BJ (cell line): ENCODE data around the gene MND1. TPM values are rescaled to one million over a fixed set of nuclear protein-coding genes. Genes with fewer than 3 reads are reported as not detected.

ENCODE experiments used
- CTCF ChIA-PET: fragments of 350-600 bp; formaldehyde crosslinking; extraction: SDS; loops from one replicate; lab custom pipeline; 2021; ENCODE audit warnings: antibody characterized with exemption, inconsistent platforms; lab: Yijun Ruan, JAX
- POLR2A ChIA-PET: fragments of 300-600 bp; sonication (Branson Sonifier 250); formaldehyde crosslinking; extraction: SDS; loops from one replicate; lab custom pipeline; 2021; ENCODE audit warnings: antibody characterized with exemption; lab: Charles Lee
- DNase-seq: peaks from one replicate; pipeline ENCODE4 v3.0.0-alpha.2; 2011; ENCODE audit warnings: low read depth
- H3K27me3 ChIP-seq: 2 replicates; pipeline ENCODE4 v1.6.0; 2011; ENCODE audit warnings: low read length; ENCODE audit not compliant: control insufficient read depth, insufficient read depth
- H3K36me3 ChIP-seq: 2 replicates; pipeline ENCODE4 v1.5.1; 2011; ENCODE audit warnings: low read length; ENCODE audit not compliant: control insufficient read depth, insufficient read depth
- H3K4me3 ChIP-seq: 2 replicates; pipeline ENCODE4 v1.5.1; 2011; ENCODE audit warnings: low read depth, mild to moderate bottlenecking, control low read depth, low read length
- CTCF ChIP-seq: IDR thresholded peaks from 2 replicates; pipeline ENCODE4 v1.5.1; 2011; ENCODE audit warnings: low read depth, mild to moderate bottlenecking, control low read depth, inconsistent platforms, low read length, moderate library complexity; ENCODE audit not compliant: insufficient read depth
- polyA plus RNA-seq: library from polyadenylated mRNA; depleted of rRNA; stranded (reverse); fragments of >200 nt; gene quantifications from 2 replicates; pipeline ENCODE4 v1.2.3, GENCODE V29; 2011

Gene MND1
- polyA plus RNA-seq, 1 experiment, result 0.44 TPM

- no peaks in the 10 kb centered on the region for H3K36me3 ChIP-seq
- no peak overlapping the region for H3K4me3 ChIP-seq
- ChIA-PET CTCF (interaction anchor here (1.0 to 1.3 kb wide), 2 partner anchors 8 to 168 kb away, joined by 3 read pairs; no protein-coding TSS in a partner anchor), POLR2A (no interaction called here)
- DNase-seq, result no peak
- no peak for TF ChIP-seq CTCF
- H3K27me3 ChIP-seq, result no peaks in the 10 kb centered on the region
Observed at GRCh38 chr4:153310793-153311192, 33.7 kb upstream of the MND1 start.

DNA sequence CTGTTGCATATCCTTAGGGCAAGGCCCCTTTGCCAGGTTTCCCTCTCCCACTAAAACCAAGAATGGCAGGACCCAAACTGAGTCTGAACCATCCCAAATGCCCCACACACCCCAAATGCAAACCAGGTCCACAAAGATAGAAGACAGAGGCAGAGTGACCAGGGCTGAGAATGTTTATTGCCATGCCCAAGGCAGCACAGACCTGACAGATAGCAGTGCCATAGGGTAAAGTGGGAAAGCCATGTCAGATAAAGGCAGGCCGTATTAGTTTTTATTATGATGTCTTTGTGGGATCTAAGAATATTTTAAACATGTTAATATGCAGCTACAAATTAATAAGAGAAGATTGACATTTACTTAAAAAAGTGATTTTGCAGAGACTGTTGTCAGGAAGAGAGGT, 29.6 kb upstream of the MND1 start:
- H3K27me3 ChIP-seq, result no peaks in the 10 kb centered on the region
- DNase-seq, result no peak
- no peak for TF ChIP-seq CTCF
- ChIA-PET POLR2A (no interaction called here), CTCF (interaction anchor here (0.8 kb wide), 1 partner anchor 172 kb away, joined by 3 read pairs; no protein-coding TSS in a partner anchor)
- no peak overlapping the region for H3K4me3 ChIP-seq
- H3K36me3 ChIP-seq, result no peaks in the 10 kb centered on the region

- ChIA-PET CTCF (interaction anchor here (0.7 to 3.0 kb wide), 13 partner anchors 8 to 190 kb away, joined by 3 to 34 read pairs (median 3); partner anchors contain the start of gene TRIM2), POLR2A (no interaction called here)
- no peaks in the 10 kb centered on the region for H3K27me3 ChIP-seq
- TF ChIP-seq CTCF, result peak; percentile 76
- H3K4me3 ChIP-seq, result no peak overlapping the region
- DNase-seq, result peak; percentile 4
- no peaks in the 10 kb centered on the region for H3K36me3 ChIP-seq
Observed at GRCh38 chr4:153318696-153319320, 25.7 kb upstream of the MND1 start.

- POLR2A ChIA-PET, result no interaction called here
- DNase-seq, result no peak
- H3K4me3 ChIP-seq, result no peak overlapping the region
- H3K36me3 ChIP-seq, result 0 out of 2 replicates have a peak, but pooled peaks cover 1% of the 10 kb centered on the region
- TF ChIP-seq CTCF, result no peak
- CTCF ChIA-PET, result interaction anchor here (0.6 to 2.0 kb wide), 6 partner anchors 10 to 321 kb away, joined by 3 to 8 read pairs (median 3); partner anchors contain the start of gene MND1
- H3K27me3 ChIP-seq, result no peaks in the 10 kb centered on the region
Observed at GRCh38 chr4:153322791-153323190, 21.7 kb upstream of the MND1 start.

DNA sequence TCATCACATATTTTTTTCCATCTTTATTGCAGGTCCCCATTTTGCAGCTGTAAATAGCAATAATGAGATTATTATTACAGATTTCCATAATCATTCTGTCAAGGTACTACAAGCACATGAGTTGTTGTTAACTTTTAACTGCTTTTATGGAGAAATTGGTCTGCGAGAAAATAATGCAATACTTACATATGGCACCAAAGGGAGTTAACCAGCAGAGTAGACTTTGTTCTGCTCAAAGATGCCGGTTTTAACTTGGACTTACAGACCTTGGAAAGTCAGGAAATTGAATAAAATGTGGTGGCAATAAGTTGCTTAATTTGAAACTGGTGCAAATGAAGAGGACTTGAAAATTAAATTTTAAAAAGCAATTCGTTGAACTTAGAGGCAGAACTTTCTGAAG, 20.4 kb upstream of the MND1 start:
- no peak overlapping the region for H3K4me3 ChIP-seq
- TF ChIP-seq CTCF, result no peak
- DNase-seq, result no peak
- ChIA-PET CTCF (interaction anchor here (0.6 to 2.0 kb wide), 2 partner anchors 22 to 181 kb away, joined by 3 to 8 read pairs; no protein-coding TSS in a partner anchor), POLR2A (no interaction called here)
- H3K27me3 ChIP-seq, result no peaks in the 10 kb centered on the region
- 0 out of 2 replicates have a peak, but pooled peaks cover 1% of the 10 kb centered on the region for H3K36me3 ChIP-seq
